ENCODE measurements around the gene SENP7.
"Not testable (repeated sequence)": the region's sequence is repeated elsewhere in the genome, so short reads cannot be mapped to it uniquely, and the experiment has no call there.

Gene SENP7

DNA sequence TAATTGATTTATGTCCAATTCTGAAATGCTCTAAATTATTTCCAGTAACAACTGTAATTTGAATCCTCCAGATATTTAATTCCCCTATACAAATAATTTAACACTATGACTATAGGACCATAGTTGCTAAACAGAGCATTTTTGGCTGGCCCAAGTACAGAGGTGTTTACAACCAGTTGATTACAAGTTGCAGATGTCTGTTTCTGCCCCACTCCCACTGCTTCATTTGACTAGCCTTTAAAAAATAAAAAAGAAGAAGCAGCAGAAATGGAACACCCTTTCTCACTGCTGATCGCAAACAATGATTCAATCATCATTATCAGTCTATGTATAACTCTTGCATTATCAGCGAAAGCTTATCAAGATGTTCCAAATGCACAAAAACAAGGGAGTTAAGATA is 54.6 kb downstream of the SENP7 start:
- no peak for DNase-seq (ENCODE audit: extremely low read depth in 1 of 2, low read depth in 1 of 2)

- no peak for DNase-seq (ENCODE audit: extremely low read depth in 1 of 2, low read depth in 1 of 2)
These were observed 58.4 kb downstream of the SENP7 start for GRCh38 chr3:101454629-101455028.

- no peak for DNase-seq (ENCODE audit: extremely low read depth in 1 of 2, low read depth in 1 of 2)
These were observed 59.1 kb downstream of the SENP7 start for GRCh38 chr3:101453961-101454360.

DNA sequence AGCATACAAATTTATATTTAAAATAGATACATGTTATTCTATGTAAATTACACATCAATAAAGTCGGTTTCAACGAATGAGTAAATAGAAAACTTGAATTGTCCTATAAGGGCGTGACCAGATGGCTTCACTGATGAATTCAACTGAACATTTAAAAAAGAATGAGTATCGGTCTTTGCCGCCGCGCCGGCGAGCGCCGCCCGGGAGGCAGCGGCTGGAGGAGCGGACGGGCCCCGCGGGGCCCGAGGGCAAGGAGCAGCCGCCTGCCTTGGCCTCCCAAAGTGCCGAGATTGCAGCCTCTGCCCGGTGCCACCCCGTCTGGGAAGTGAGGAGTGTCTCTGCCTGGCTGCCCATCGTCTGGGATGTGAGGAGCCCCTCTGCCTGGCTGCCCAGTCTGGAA is 74.4 kb downstream of the SENP7 start:
- not testable (repeated sequence) for DNase-seq (ENCODE audit: extremely low read depth in 1 of 2, low read depth in 1 of 2)

DNA sequence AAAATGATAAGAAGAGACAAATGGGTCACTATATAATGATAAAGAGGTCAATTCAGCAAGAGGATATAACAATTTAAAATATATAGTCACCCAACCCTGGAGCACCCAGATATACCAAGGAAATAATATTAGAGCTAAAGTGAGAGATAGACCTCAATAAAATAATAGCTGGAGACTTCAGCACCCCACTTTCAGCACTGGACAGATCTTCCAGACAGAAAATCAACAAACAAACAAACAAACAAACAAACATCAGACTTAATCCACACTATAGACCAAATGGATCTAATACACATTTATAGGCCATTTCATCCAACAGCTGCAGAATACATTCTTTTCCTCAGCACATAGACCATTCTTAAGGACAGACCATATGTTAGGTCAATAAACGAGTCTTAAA is 79.4 kb downstream of the SENP7 start:
- DNase-seq (ENCODE audit: extremely low read depth in 1 of 2, low read depth in 1 of 2), result no peak

DNA sequence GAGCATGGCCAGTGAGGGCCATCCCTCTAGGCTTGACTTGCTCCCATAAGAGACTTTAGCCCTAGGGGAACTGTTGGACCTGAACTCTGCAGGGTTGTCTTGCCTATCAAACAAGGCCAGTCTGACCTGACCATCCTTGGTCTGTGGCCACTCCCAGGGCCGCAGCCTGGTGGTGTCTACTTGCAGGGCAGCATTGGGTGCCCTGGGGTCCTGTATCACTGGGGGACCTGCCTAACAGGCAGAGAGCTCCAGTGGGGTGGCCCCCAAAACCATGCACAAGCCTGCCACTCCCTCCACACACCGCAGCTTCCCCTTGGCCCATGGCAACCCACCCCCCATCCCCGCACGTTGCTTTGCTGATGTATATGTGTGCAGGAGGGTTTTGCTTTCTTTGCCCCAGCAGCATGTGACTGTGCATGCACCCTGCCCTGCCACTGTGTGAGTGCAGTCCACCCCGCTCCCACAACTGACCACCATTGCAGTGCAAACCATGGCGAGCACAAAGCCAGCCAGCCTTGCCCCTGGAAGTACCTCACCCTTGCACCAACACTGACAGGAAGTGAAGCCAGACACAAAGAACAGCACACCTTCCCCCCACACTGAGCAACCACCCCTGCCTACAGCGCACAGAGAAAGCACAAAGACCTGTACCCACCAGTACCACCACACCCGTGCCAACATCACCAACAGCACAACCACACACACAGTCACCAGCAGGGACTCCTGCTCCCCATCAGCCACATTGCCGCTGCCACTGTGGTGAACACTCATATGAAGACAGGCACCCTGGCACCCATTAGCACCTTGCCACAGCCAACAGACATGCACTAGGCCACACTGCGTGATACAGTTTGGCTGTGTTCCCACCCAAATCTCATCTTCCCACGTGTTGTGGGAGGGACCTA is 88.8 kb downstream of the SENP7 start:
- DNase-seq (ENCODE audit: extremely low read depth in 1 of 2, low read depth in 1 of 2), result no peak

GRCh38 chr3:101418851-101419250 is 94.2 kb downstream of the SENP7 start:
- no peak for DNase-seq (ENCODE audit: extremely low read depth in 1 of 2, low read depth in 1 of 2)

DNA sequence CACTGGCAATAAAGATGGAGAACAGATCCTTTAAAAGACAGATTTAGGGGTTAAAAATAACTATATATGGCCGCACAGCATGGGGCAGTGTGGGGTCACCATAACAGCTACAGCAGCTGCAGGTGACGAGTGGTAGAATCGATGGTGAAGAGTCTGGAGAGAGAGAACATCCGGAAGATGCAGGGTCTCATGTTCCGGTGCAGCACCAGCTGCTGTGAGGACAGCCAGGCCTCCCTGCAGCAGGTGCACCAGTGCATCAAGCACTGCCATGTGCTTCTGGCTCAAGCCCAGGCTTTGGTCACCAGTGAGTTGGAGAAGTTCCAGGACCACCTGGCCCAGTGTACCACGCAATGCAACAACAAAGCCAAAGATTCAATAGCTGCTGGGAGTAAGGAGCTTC is 98.9 kb downstream of the SENP7 start:
- DNase-seq (ENCODE audit: extremely low read depth in 1 of 2, low read depth in 1 of 2), result no peak

- DNase-seq (ENCODE audit: extremely low read depth in 1 of 2, low read depth in 1 of 2), result no peak
These were observed 99.4 kb downstream of the SENP7 start for GRCh38 chr3:101413656-101414055.

GRCh38 chr3:101391413-101391950 is 121.5 kb downstream of the SENP7 start:
- no peak for DNase-seq (ENCODE audit: extremely low read depth in 1 of 2, low read depth in 1 of 2)

- DNase-seq (ENCODE audit: extremely low read depth in 1 of 2, low read depth in 1 of 2), result no peak
These were observed 124.3 kb downstream of the SENP7 start for GRCh38 chr3:101388706-101389105.

- no peak for DNase-seq (ENCODE audit: extremely low read depth in 1 of 2, low read depth in 1 of 2)
These were observed 125.7 kb downstream of the SENP7 start for GRCh38 chr3:101387351-101387750.

DNA sequence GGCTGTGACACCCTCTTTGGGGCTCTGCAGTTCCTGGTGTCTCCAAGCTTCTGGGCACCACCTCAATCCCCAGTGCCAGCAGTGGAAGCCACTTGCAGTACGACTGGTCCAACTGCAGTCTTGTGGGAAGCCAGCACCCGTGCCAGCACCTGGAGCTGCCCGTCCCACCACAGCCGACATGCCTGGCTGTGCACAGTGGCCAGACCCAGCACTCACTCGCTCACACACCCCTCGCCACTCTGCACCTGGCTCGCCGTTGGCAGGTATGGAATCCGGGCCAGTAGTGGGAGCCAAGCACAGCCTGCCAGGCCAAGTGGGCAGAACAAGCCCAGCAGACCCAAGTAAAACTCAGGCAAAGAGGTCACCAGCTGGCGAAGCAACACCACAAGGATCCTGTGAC is 128.6 kb downstream of the SENP7 start:
- DNase-seq (ENCODE audit: extremely low read depth in 1 of 2, low read depth in 1 of 2), result no peak

DNA sequence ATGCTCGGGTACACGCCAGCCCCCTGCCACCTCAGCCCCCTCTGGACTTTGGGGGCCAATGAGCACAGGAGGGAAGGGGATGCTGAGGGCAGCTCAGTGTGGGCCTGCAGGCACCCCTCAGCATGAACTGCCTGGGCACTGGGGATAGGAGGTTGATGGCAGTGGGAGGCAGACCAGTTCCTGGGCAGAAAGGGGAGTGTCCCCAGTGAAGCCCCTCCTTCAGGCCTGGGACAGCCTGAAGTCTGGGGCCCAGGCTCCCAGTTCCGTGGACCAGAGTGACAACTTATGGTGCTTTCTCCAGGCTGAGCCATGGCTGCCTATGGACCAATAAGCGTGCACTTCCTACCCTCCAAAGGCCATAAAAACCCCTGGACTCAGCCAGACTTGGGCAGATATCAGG is 129.4 kb downstream of the SENP7 start:
- DNase-seq (ENCODE audit: extremely low read depth in 1 of 2, low read depth in 1 of 2), result no peak

DNA sequence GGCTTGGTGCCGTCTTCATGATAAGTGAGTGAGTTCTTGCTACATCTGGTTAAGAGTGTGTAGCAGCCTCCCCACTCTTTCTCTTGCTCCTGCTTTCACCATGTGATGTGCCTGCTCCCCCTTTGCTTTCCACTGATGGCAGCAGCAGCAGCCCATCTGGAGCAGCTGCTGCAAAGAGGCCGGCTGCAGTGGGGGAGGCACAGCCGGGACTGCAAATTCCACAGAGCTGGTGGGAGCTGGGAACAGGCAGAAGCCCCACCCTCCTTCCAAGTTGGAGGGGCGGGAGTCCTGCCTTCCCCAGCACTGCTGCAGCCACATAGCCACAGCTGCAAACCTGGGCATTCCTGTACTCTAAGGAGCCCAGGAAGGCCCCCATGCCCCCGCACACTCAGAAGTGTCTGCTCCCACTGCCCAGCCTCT is 129.8 kb downstream of the SENP7 start:
- no peak for DNase-seq (ENCODE audit: extremely low read depth in 1 of 2, low read depth in 1 of 2)

GRCh38 chr3:101381809-101382208 is 131.2 kb downstream of the SENP7 start:
- no peak for DNase-seq (ENCODE audit: extremely low read depth in 1 of 2, low read depth in 1 of 2)

DNA sequence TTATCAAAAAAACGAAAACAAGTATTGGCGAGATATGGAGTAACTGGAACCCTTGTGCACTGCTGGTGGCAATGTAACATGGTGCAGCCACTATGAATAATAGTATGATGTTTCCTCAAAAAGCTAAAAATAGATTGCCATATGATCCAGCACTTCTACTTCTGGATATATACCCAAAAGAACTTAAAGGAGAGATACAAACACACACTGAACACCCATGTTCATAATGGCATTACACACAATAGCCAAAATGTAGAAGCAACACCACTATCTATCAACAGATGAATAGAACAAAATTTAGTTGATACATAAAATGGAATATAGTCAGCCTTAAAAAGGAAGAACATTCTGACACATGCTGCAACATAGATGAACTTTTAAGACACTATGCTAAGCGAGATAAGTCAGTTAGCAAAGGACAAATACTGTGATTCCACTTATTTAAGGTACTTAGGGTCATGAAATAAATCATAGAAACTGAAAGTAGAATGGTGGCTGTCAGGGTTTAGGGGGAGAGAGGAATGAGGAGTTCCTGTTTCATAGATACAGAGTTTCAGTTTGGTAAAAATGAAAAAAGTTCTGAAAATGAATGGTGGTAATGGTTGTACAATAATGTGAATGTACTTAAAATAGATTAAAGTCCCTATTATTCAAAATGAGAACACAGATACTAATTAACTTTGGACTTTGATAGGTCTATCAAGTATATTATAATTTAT is 133.2 kb downstream of the SENP7 start:
- no peak for DNase-seq (ENCODE audit: extremely low read depth in 1 of 2, low read depth in 1 of 2)

DNA sequence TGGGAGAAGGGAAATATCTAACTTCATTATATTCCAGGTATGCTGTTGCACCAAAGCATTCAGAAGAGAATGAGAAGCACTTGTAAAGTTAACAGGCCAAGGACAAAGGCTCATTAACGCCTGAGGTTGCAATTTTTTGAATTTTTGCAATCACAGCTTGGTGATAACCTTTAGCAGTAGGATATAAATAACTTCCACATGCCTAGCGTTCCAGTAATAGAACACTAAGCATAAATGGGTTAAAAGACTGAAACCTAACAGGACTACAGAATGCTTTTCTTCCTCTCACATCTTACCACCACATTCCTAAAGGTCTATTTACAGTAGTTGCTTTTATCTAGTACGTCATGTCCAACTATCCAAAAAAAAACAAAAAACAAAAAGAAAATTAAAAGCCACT is 135.2 kb downstream of the SENP7 start:
- no peak for DNase-seq (ENCODE audit: extremely low read depth in 1 of 2, low read depth in 1 of 2)

- no peak for DNase-seq (ENCODE audit: extremely low read depth in 1 of 2, low read depth in 1 of 2)
These were observed 135.8 kb downstream of the SENP7 start for GRCh38 chr3:101377209-101377608.

- no peak for DNase-seq (ENCODE audit: extremely low read depth in 1 of 2, low read depth in 1 of 2)
These were observed 137.4 kb downstream of the SENP7 start for GRCh38 chr3:101375586-101375985.

DNA sequence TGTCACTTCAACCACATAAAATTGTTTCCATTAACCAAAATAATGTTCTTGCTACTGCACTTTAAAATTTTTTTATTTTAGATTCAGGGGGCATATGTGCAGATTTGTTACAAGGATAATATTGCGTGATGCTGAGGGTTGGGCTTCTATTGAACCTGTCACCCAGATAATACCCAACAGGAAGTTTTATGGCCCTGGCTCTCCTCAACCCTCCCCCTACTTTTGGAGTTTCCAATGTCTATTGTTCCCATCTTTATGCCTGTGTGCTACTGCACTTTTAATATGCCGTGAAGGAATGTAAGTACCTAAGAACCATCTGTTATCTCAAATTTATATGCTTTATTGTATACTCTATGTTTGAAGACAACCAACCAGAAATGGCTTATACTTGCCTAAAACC is 150.6 kb downstream of the SENP7 start:
- no peak for DNase-seq (ENCODE audit: extremely low read depth in 1 of 2, low read depth in 1 of 2)

DNA sequence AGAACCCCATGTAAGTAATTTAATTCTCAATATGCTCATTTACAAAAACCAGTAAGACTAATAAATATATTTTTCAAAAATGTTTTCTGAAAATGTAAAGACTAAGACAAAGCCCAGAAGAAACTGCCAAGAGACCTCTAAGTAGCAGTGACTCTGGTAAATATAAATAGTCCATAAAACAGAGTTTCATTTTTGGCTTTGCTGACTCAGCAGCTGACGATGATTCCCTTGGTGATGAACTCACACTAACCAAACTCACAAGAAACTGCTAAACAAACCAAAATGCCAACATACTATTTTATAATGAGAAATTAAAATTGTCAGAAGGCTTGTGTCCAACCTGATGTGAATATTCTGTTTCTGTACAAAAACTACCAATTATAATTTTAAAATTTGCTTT is 161.2 kb downstream of the SENP7 start:
- DNase-seq (ENCODE audit: extremely low read depth in 1 of 2, low read depth in 1 of 2), result no peak

Data from activated CD8-positive, alpha-beta memory T cell treated with anti-CD3 and anti-CD28 coated beads for 1 hour (primary cell).